RWPE2 (cell line): Measurements from ENCODE around the gene TMEM44.

Source experiments
- ATAC-seq: fragments of 200-7000 bp; cut with Tn5 transposase; 3 replicates; pipeline ENCODE4 v1.9.1; 2021; ENCODE audit warnings: low read depth
- DNase-seq: peaks from one replicate; pipeline ENCODE4 v3.0.0-alpha.2; 2020; ENCODE audit warnings: low spot score
- H3K27ac ChIP-seq: fragments of 450-650 bp; 2 replicates; pipeline ENCODE4 v1.5.1; 2017; ENCODE audit warnings: mild to moderate bottlenecking; ENCODE audit not compliant: poor library complexity, severe bottlenecking
- H3K27me3 ChIP-seq: fragments of 250-450 bp; sonication (Bioruptor Pico); 2 replicates; pipeline ENCODE4 v1.5.1; 2021; ENCODE audit warnings: mild to moderate bottlenecking, moderate library complexity; ENCODE audit not compliant: insufficient read depth, poor library complexity, severe bottlenecking
- H3K36me3 ChIP-seq: fragments of 250-450 bp; sonication (Bioruptor Pico); 2 replicates; pipeline ENCODE4 v1.5.1; 2020; ENCODE audit warnings: low read depth, mild to moderate bottlenecking, moderate library complexity
- H3K4me1 ChIP-seq: fragments of 250-450 bp; sonication (Bioruptor Pico); 2 replicates; pipeline ENCODE4 v1.5.1; 2021; ENCODE audit warnings: mild to moderate bottlenecking, moderate library complexity; ENCODE audit not compliant: insufficient read depth, poor library complexity, severe bottlenecking
- H3K4me3 ChIP-seq: fragments of 250-450 bp; sonication (Bioruptor Pico); 2 replicates; pipeline ENCODE4 v1.5.1; 2021; ENCODE audit warnings: mild to moderate bottlenecking, moderate library complexity; ENCODE audit not compliant: severe bottlenecking
- H3K9me3 ChIP-seq: fragments of 250-450 bp; sonication (Bioruptor Pico); 2 replicates; pipeline ENCODE4 v1.5.1; 2021; ENCODE audit warnings: mild to moderate bottlenecking, moderate library complexity; ENCODE audit not compliant: severe bottlenecking
- CTCF ChIP-seq: fragments of 450-650 bp; IDR thresholded peaks from one replicate; pipeline ENCODE4 v1.5.1; 2017; ENCODE audit warnings: mild to moderate bottlenecking, moderate library complexity; ENCODE audit not compliant: poor library complexity, severe bottlenecking

Gene TMEM44

GRCh38 chr3:194592798-194593752, 40.1 kb downstream of the TMEM44 start:
- H3K9me3 ChIP-seq, result no peaks in the 10 kb centered on the region
- H3K4me3 ChIP-seq, result no peak overlapping the region
- peaks cover 22% of the 10 kb centered on the region for H3K4me1 ChIP-seq
- H3K27me3 ChIP-seq, result no peaks in the 10 kb centered on the region
- peak; percentile 85 for DNase-seq
- TF ChIP-seq CTCF, result peak; percentile 46
- H3K27ac ChIP-seq, result peak overlapping the region; percentile 65
- peak; percentile 96 for ATAC-seq
- H3K36me3 ChIP-seq, result no peaks in the 10 kb centered on the region

- TF ChIP-seq CTCF, result no peak
- Histone ChIP-seq H3K27ac (no peak overlapping the region), H3K36me3 (peaks cover 5% of the 10 kb centered on the region), H3K27me3 (no peaks in the 10 kb centered on the region), H3K4me3 (no peak overlapping the region), H3K4me1 (peaks cover 17% of the 10 kb centered on the region), H3K9me3 (no peaks in the 10 kb centered on the region)
- no peak for DNase-seq
- ATAC-seq, result no peak
Measured at GRCh38 chr3:194588741-194589140, 44.5 kb downstream of the TMEM44 start.

GRCh38 chr3:194588236-194588635, 45.0 kb downstream of the TMEM44 start:
- DNase-seq (no peak), ATAC-seq (no peak)
- H3K4me1 ChIP-seq, result peaks cover 15% of the 10 kb centered on the region
- H3K27ac ChIP-seq, result no peak overlapping the region
- no peaks in the 10 kb centered on the region for H3K27me3 ChIP-seq
- no peaks in the 10 kb centered on the region for H3K9me3 ChIP-seq
- H3K4me3 ChIP-seq, result no peak overlapping the region
- no peak for TF ChIP-seq CTCF
- peaks cover 5% of the 10 kb centered on the region for H3K36me3 ChIP-seq

GRCh38 chr3:194587438-194587931, 45.7 kb downstream of the TMEM44 start:
- H3K27me3 ChIP-seq, result no peaks in the 10 kb centered on the region
- no peaks in the 10 kb centered on the region for H3K9me3 ChIP-seq
- no peak for ATAC-seq
- no peak for TF ChIP-seq CTCF
- H3K36me3 ChIP-seq, result peaks cover 5% of the 10 kb centered on the region
- peaks cover 10% of the 10 kb centered on the region for H3K4me1 ChIP-seq
- no peak overlapping the region for H3K27ac ChIP-seq
- no peak for DNase-seq
- H3K4me3 ChIP-seq, result no peak overlapping the region

GRCh38 chr3:194586836-194587235, 46.4 kb downstream of the TMEM44 start:
- Histone ChIP-seq H3K4me3 (no peak overlapping the region), H3K36me3 (peaks cover 5% of the 10 kb centered on the region), H3K9me3 (no peaks in the 10 kb centered on the region), H3K27me3 (no peaks in the 10 kb centered on the region), H3K4me1 (peaks cover 10% of the 10 kb centered on the region), H3K27ac (no peak overlapping the region)
- ATAC-seq, result 0 out of 3 replicates have a peak, but pooled peaks have one; percentile 18
- no peak for TF ChIP-seq CTCF
- no peak for DNase-seq
